Immature natural killer cell (primary cell): ENCODE measurements around the gene ZYG11B. TPM values are rescaled to one million over a fixed set of nuclear protein-coding genes. Genes with fewer than 3 reads are reported as not detected.
"Not testable (repeated sequence)": the region's sequence is repeated elsewhere in the genome, so short reads cannot be mapped to it uniquely, and the experiment has no call there.

Experiments
- DNase-seq, 3 donors: peaks; one replicate each; pipeline ENCODE4 v3.0.0; 2022; ENCODE audit warnings: mixed read lengths in 1 of 3
- H3K27ac Mint-ChIP-seq, 6 donors: one replicate each; pipeline ENCODE4 v1.8.0; 2020; ENCODE audit warnings: mixed read lengths in 6 of 6, mild to moderate bottlenecking in 5 of 6, inconsistent platforms in 4 of 6, moderate library complexity in 3 of 6
- H3K27me3 Mint-ChIP-seq, 3 donors: one replicate each; pipeline ENCODE4 v1.8.0; 2020 to 2021; ENCODE audit warnings: low read depth in 3 of 3, mild to moderate bottlenecking in 3 of 3, mixed read lengths in 3 of 3, moderate library complexity in 3 of 3, inconsistent platforms in 1 of 3
- H3K36me3 Mint-ChIP-seq, 3 donors: one replicate each; pipeline ENCODE4 v1.8.0; 2020; ENCODE audit warnings: mixed read lengths in 3 of 3, inconsistent platforms in 2 of 3, mild to moderate bottlenecking in 2 of 3
- H3K4me1 Mint-ChIP-seq, 2 donors: one replicate each; pipeline ENCODE4 v1.8.0; 2020; ENCODE audit warnings: inconsistent platforms in 2 of 2, mild to moderate bottlenecking in 2 of 2, mixed read lengths in 2 of 2, moderate library complexity in 1 of 2
- H3K4me3 Mint-ChIP-seq, 5 donors: one replicate each; pipeline ENCODE4 v1.8.0; 2020; ENCODE audit warnings: mild to moderate bottlenecking in 5 of 5, mixed read lengths in 5 of 5, inconsistent platforms in 3 of 5, moderate library complexity in 3 of 5
- H3K9me3 Mint-ChIP-seq, 6 donors: one replicate each; pipeline ENCODE4 v1.8.0; 2020; ENCODE audit warnings: mild to moderate bottlenecking in 6 of 6, mixed read lengths in 6 of 6, inconsistent platforms in 4 of 6, moderate library complexity in 3 of 6
- polyA plus RNA-seq, 3 donors: library from polyadenylated mRNA; unstranded; fragments of 300-500 nt; fragmentation: Illumina TruSeq; gene quantifications; one replicate each; pipeline ENCODE4 v1.2.3, GENCODE V29; 2021

The ZYG11B gene
- polyA plus RNA-seq, 3 donors from 2014 or later = 1.1 to 8.9 (median 5.0) TPM

- peaks cover 11 to 13% (median 13%) of the 10 kb centered on the region in 3 donors for H3K36me3 Mint-ChIP-seq
- H3K27ac Mint-ChIP-seq = no peak overlapping the region
- no peak overlapping the region for H3K4me3 Mint-ChIP-seq
Measured at GRCh38 chr1:52693843-52694242, 32.4 kb upstream of the ZYG11B start.

GRCh38 chr1:52695627-52696026 is 30.6 kb upstream of the ZYG11B start:
- Mint-ChIP-seq H3K4me1 (peaks cover 17 to 18% of the 10 kb centered on the region in 2 donors), H3K36me3 (peaks cover 11 to 13% (median 13%) of the 10 kb centered on the region in 3 donors), H3K27ac (peak overlapping the region in 1 of 6 donors; percentile 20), H3K27me3 (peaks cover 0 to 10% (median 3%) of the 10 kb centered on the region in 3 donors), H3K4me3 (peak overlapping the region in 3 of 5 donors; percentile 6 to 49 (median 40)), H3K9me3 (no peaks in the 10 kb centered on the region)
- DNase-seq = no peak

More at GRCh38 chr1:52693843-52694242, 32.4 kb upstream of the ZYG11B start:
- Mint-ChIP-seq H3K27me3 (peaks cover 0 to 9% (median 3%) of the 10 kb centered on the region in 3 donors), H3K4me1 (peaks cover 16 to 18% of the 10 kb centered on the region in 2 donors), H3K9me3 (no peaks in the 10 kb centered on the region)
- no peak for DNase-seq

- Mint-ChIP-seq H3K27ac (peak within 1 kb of the TSS; percentile 68 to 88 (median 70)), H3K9me3 (no peaks in the 10 kb centered on the region), H3K4me3 (peak within 1 kb of the TSS; percentile 86 to 94 (median 90)), H3K36me3 (peaks cover 0 to 4% (median 0%) of the 10 kb centered on the region in 3 donors), H3K4me1 (peaks cover 22 to 26% of the 10 kb centered on the region in 2 donors), H3K27me3 (peaks cover 0 to 10% (median 4%) of the 10 kb centered on the region in 3 donors)
- DNase-seq = peak; percentile 54 to 57 (median 55)
Measured at GRCh38 chr1:52697795-52698674, 28.2 kb upstream of the ZYG11B start, which contains the start of gene COA7. COA7 (minus strand) TSS chr1:52698347; CDS start chr1:52698326, 21 bp downstream.

- H3K36me3 Mint-ChIP-seq = no peaks in the 10 kb centered on the region
- H3K27me3 Mint-ChIP-seq = peaks cover 2 to 8% (median 7%) of the 10 kb centered on the region in 3 donors
- peak; percentile 77 to 82 (median 79) for DNase-seq
- H3K4me1 Mint-ChIP-seq = peaks cover 20 to 21% of the 10 kb centered on the region in 2 donors
- H3K9me3 Mint-ChIP-seq = no peaks in the 10 kb centered on the region
- H3K27ac Mint-ChIP-seq = peak overlapping the region; percentile 90 to 96 (median 94)
- peak overlapping the region; percentile 85 to 96 (median 88) for H3K4me3 Mint-ChIP-seq
Measured at GRCh38 chr1:52702886-52703787, 23.1 kb upstream of the ZYG11B start.

GRCh38 chr1:52706136-52706670 is 20.1 kb upstream of the ZYG11B start:
- no peak for DNase-seq
- Mint-ChIP-seq H3K36me3 (peaks cover 0 to 7% (median 0%) of the 10 kb centered on the region in 3 donors), H3K9me3 (no peaks in the 10 kb centered on the region), H3K4me3 (no peak overlapping the region), H3K27ac (no peak overlapping the region), H3K4me1 (peaks cover 13 to 14% of the 10 kb centered on the region in 2 donors), H3K27me3 (peaks cover 4 to 13% (median 5%) of the 10 kb centered on the region in 3 donors)

GRCh38 chr1:52706941-52707926 is 19.0 kb upstream of the ZYG11B start:
- H3K9me3 Mint-ChIP-seq = no peaks in the 10 kb centered on the region
- peaks cover 4 to 13% (median 9%) of the 10 kb centered on the region in 3 donors for H3K27me3 Mint-ChIP-seq
- no peak overlapping the region for H3K27ac Mint-ChIP-seq
- H3K4me3 Mint-ChIP-seq = no peak overlapping the region
- H3K36me3 Mint-ChIP-seq = peaks cover 0 to 8% (median 0%) of the 10 kb centered on the region in 3 donors
- H3K4me1 Mint-ChIP-seq = peaks cover 13 to 14% of the 10 kb centered on the region in 2 donors
- DNase-seq = no peak

GRCh38 chr1:52707927-52708655 is 18.2 kb upstream of the ZYG11B start:
- Mint-ChIP-seq H3K27me3 (peaks cover 4 to 12% (median 10%) of the 10 kb centered on the region in 3 donors), H3K4me1 (peaks cover 6 to 9% of the 10 kb centered on the region in 2 donors), H3K4me3 (no peak overlapping the region), H3K36me3 (peaks cover 0 to 8% (median 0%) of the 10 kb centered on the region in 3 donors), H3K9me3 (no peaks in the 10 kb centered on the region), H3K27ac (no peak overlapping the region)
- DNase-seq = no peak

GRCh38 chr1:52709016-52709415 is 17.2 kb upstream of the ZYG11B start:
- no peak overlapping the region for H3K27ac Mint-ChIP-seq
- no peaks in the 10 kb centered on the region for H3K9me3 Mint-ChIP-seq
- DNase-seq = no peak
- H3K36me3 Mint-ChIP-seq = peaks cover 0 to 8% (median 0%) of the 10 kb centered on the region in 3 donors
- no peak overlapping the region for H3K4me3 Mint-ChIP-seq
- H3K27me3 Mint-ChIP-seq = peaks cover 6 to 8% (median 7%) of the 10 kb centered on the region in 3 donors
- H3K4me1 Mint-ChIP-seq = peaks cover 0 to 2% of the 10 kb centered on the region in 2 donors

GRCh38 chr1:52713590-52713989 is 12.7 kb upstream of the ZYG11B start:
- H3K4me3 Mint-ChIP-seq = no peak overlapping the region
- peaks cover 4 to 16% (median 7%) of the 10 kb centered on the region in 3 donors for H3K27me3 Mint-ChIP-seq
- no peaks in the 10 kb centered on the region for H3K4me1 Mint-ChIP-seq
- no peak overlapping the region for H3K27ac Mint-ChIP-seq
- DNase-seq = no peak
- peaks cover 0 to 4% (median 0%) of the 10 kb centered on the region in 3 donors for H3K36me3 Mint-ChIP-seq
- H3K9me3 Mint-ChIP-seq = no peaks in the 10 kb centered on the region

GRCh38 chr1:52715296-52715695 is 11.0 kb upstream of the ZYG11B start:
- peaks cover 1 to 17% (median 4%) of the 10 kb centered on the region in 3 donors for H3K27me3 Mint-ChIP-seq
- not testable (repeated sequence) for H3K27ac Mint-ChIP-seq, H3K4me1 Mint-ChIP-seq, H3K4me3 Mint-ChIP-seq, H3K36me3 Mint-ChIP-seq, DNase-seq, H3K9me3 Mint-ChIP-seq

GRCh38 chr1:52723260-52723659 is 3.0 kb upstream of the ZYG11B start:
- Mint-ChIP-seq H3K36me3 (no peaks in the 10 kb centered on the region), H3K9me3 (no peaks in the 10 kb centered on the region), H3K4me1 (peaks cover 22 to 32% of the 10 kb centered on the region in 2 donors), H3K27ac (no peak overlapping the region), H3K4me3 (peak overlapping the region in 1 of 5 donors; percentile 45), H3K27me3 (peaks cover 5 to 14% (median 12%) of the 10 kb centered on the region in 3 donors)
- no peak for DNase-seq

GRCh38 chr1:52725903-52726264 is 369 bp upstream of the ZYG11B start:
- Mint-ChIP-seq H3K27me3 (peaks cover 5 to 14% (median 9%) of the 10 kb centered on the region in 3 donors), H3K27ac (peak overlapping the region; percentile 8 to 82 (median 62)), H3K9me3 (no peaks in the 10 kb centered on the region), H3K4me1 (peaks cover 27 to 32% of the 10 kb centered on the region in 2 donors), H3K36me3 (peaks cover 0 to 6% (median 0%) of the 10 kb centered on the region in 3 donors), H3K4me3 (peak overlapping the region; percentile 71 to 82 (median 77))
- DNase-seq = no peak
